H1 (cell line): Measurements from ENCODE around the gene IL10. TPM values are rescaled to one million over a fixed set of nuclear protein-coding genes. Genes with fewer than 3 reads are reported as not detected.

Experiments used
- CTCF ChIA-PET: fragments of 300-600 bp; sonication (Branson Sonifier 250); formaldehyde crosslinking; loops from one replicate; lab custom pipeline; 2021; ENCODE audit not compliant: partially characterized antibody; lab: Charles Lee
- POLR2A ChIA-PET: fragments of 300-600 bp; sonication (Branson Sonifier 250); formaldehyde crosslinking; loops from one replicate; lab custom pipeline; 2021; ENCODE audit warnings: inconsistent platforms; ENCODE audit not compliant: partially characterized antibody; lab: Charles Lee
- DNase-seq, 2 experiments: peaks; one replicate each; pipeline versions ENCODE4 v3.0.0 to v3.0.0-alpha.2; 2010 to 2022; ENCODE audit warnings: low spot score in 2 of 2, low read depth in 1 of 2, mixed read lengths in 1 of 2
- FAIRE-seq: peaks from 2 replicates; lab custom pipeline; 2011; peaks lifted over from hg19 to GRCh38; lab: Jason Lieb, UNC
- H2AFZ ChIP-seq: 2 replicates; pipeline ENCODE4 v1.8.1; 2012; ENCODE audit warnings: low read length, inconsistent platforms
- H2AK5ac ChIP-seq: 2 replicates; pipeline ENCODE4 v1.6.1; 2013; ENCODE audit warnings: low read depth, low read length
- H2BK120ac ChIP-seq: replicated peaks from 2 replicates; pipeline ENCODE3; 2013; ENCODE audit warnings: low read depth, low read length, inconsistent platforms
- H2BK12ac ChIP-seq: 2 replicates; pipeline ENCODE4 v1.6.1; 2013; ENCODE audit warnings: low read depth, low read length
- H2BK15ac ChIP-seq: 2 replicates; pipeline ENCODE4 v1.6.1; 2013; ENCODE audit warnings: low read length
- H2BK20ac ChIP-seq: 2 replicates; pipeline ENCODE4 v1.6.1; 2013; ENCODE audit warnings: low read length
- H2BK5ac ChIP-seq: 2 replicates; pipeline ENCODE4 v1.6.1; 2013; ENCODE audit warnings: low read depth, low read length
- H3K14ac ChIP-seq: 2 replicates; pipeline ENCODE4 v1.6.1; 2013; ENCODE audit warnings: inconsistent platforms; ENCODE audit not compliant: insufficient read length
- H3K18ac ChIP-seq: 2 replicates; pipeline ENCODE4 v1.6.1; 2013; ENCODE audit warnings: low read length; ENCODE audit errors: extremely low read depth
- H3K23ac ChIP-seq: 2 replicates; pipeline ENCODE4 v1.6.1; 2013; ENCODE audit warnings: inconsistent platforms; ENCODE audit not compliant: insufficient read length
- H3K23me2 ChIP-seq: 2 replicates; pipeline ENCODE4 v1.6.1; 2013; ENCODE audit warnings: low read depth, low read length
- H3K27ac ChIP-seq: 2 replicates; pipeline ENCODE4 v1.6.1; 2011; ENCODE audit warnings: low read depth, low read length, inconsistent platforms
- H3K27me3 ChIP-seq, 4 experiments: replicated peaks in 1 of 4; 1 replicate in 1 of 4; 2 replicates in 3 of 4; pipeline versions ENCODE4 v1.6.1 to v1.8.1; 2011 to 2013; ENCODE audit warnings: low read length in 3 of 4, mild to moderate bottlenecking in 3 of 4, inconsistent platforms in 2 of 4, mixed read lengths in 2 of 4, moderate library complexity in 1 of 4; ENCODE audit not compliant: control insufficient read depth in 3 of 4, insufficient read depth in 3 of 4; ENCODE audit errors: extremely low read depth in 1 of 4
- H3K36me3 ChIP-seq, 4 experiments: 2 replicates each; pipeline versions ENCODE4 v1.6.1 to v1.8.1; 2011 to 2013; ENCODE audit warnings: mild to moderate bottlenecking in 4 of 4, low read length in 3 of 4, moderate library complexity in 2 of 4, control low read depth in 1 of 4, inconsistent platforms in 1 of 4; ENCODE audit not compliant: insufficient read depth in 4 of 4, control insufficient read depth in 2 of 4
- H3K4ac ChIP-seq: replicated peaks from 2 replicates; pipeline ENCODE3; 2013; ENCODE audit warnings: low read length, low read depth, mixed read lengths, inconsistent platforms; ENCODE audit not compliant: insufficient read length
- H3K4me1 ChIP-seq, 4 experiments: replicated peaks in 1 of 4; 1 replicate in 1 of 4; 2 replicates in 3 of 4; pipeline versions ENCODE4 v1.6.1 to v1.8.1; 2011 to 2013; ENCODE audit warnings: low read length in 3 of 4, inconsistent platforms in 2 of 4, mixed read lengths in 1 of 4; ENCODE audit not compliant: insufficient read depth in 4 of 4, control insufficient read depth in 3 of 4
- H3K4me2 ChIP-seq, 2 experiments: 2 replicates each; pipeline versions ENCODE4 v1.6.1 to v1.8.1; 2011 to 2013; ENCODE audit warnings: low read depth in 2 of 2, low read length in 2 of 2, control low read depth in 1 of 2, inconsistent platforms in 1 of 2, mild to moderate bottlenecking in 1 of 2; ENCODE audit not compliant: insufficient read depth in 1 of 2
- H3K4me3 ChIP-seq, 4 experiments: fragments of 200-600, 300-600 bp in 1 of 4; sonication (generic), shearing (Covaris generic), sonication (Bioruptor Twin) in 1 of 4; 2 replicates each; pipeline versions ENCODE4 v1.5.1 to v1.8.1; 2011 to 2016; ENCODE audit warnings: low read length in 4 of 4, low read depth in 3 of 4, control low read depth in 2 of 4, inconsistent platforms in 2 of 4, mild to moderate bottlenecking in 2 of 4, mixed read lengths in 1 of 4, moderate library complexity in 1 of 4; ENCODE audit not compliant: insufficient read depth in 2 of 4; ENCODE audit errors: extremely low read depth in 1 of 4
- H3K56ac ChIP-seq: replicated peaks from 2 replicates; pipeline ENCODE3; 2013; ENCODE audit warnings: low read depth, mild to moderate bottlenecking, mixed read lengths, low read length, inconsistent platforms; ENCODE audit not compliant: insufficient read length
- H3K79me1 ChIP-seq: 2 replicates; pipeline ENCODE4 v1.6.1; 2013; ENCODE audit warnings: low read depth, low read length, control low read depth
- H3K79me2 ChIP-seq, 2 experiments: 2 replicates each; pipeline versions ENCODE4 v1.6.1 to v1.8.1; 2012 to 2013; ENCODE audit warnings: low read length in 2 of 2, mild to moderate bottlenecking in 2 of 2, inconsistent platforms in 1 of 2; ENCODE audit not compliant: insufficient read depth in 2 of 2, control insufficient read depth in 1 of 2
- H3K9ac ChIP-seq, 4 experiments: replicated peaks in 1 of 4; 1 replicate in 1 of 4; 2 replicates in 3 of 4; pipeline versions ENCODE4 v1.6.1 to v1.8.1; 2011 to 2013; ENCODE audit warnings: low read depth in 3 of 4, low read length in 3 of 4, control low read depth in 2 of 4, mild to moderate bottlenecking in 2 of 4, moderate library complexity in 2 of 4, inconsistent platforms in 1 of 4; ENCODE audit errors: extremely low read depth in 1 of 4
- H3K9me3 ChIP-seq, 2 experiments: 2 replicates each; pipeline versions ENCODE4 v1.6.1 to v1.8.1; 2012 to 2013; ENCODE audit warnings: mild to moderate bottlenecking in 2 of 2, moderate library complexity in 2 of 2, control low read depth in 1 of 2, inconsistent platforms in 1 of 2, low read depth in 1 of 2, low read length in 1 of 2, mixed read lengths in 1 of 2; ENCODE audit not compliant: insufficient read depth in 2 of 2
- H4K20me1 ChIP-seq, 2 experiments: replicated peaks in 1 of 2; 2 replicates each; pipeline versions ENCODE3 to v1.8.1; 2011 to 2013; ENCODE audit warnings: inconsistent platforms in 2 of 2, low read length in 2 of 2, mild to moderate bottlenecking in 1 of 2; ENCODE audit not compliant: insufficient read depth in 2 of 2, control insufficient read depth in 1 of 2
- H4K5ac ChIP-seq: 2 replicates; pipeline ENCODE4 v1.6.1; 2013; ENCODE audit warnings: low read length, low read depth, mixed read lengths, inconsistent platforms; ENCODE audit not compliant: insufficient read length
- H4K8ac ChIP-seq: 2 replicates; pipeline ENCODE4 v1.8.0; 2013; ENCODE audit warnings: mild to moderate bottlenecking, moderate library complexity, low read length, inconsistent platforms; ENCODE audit not compliant: insufficient read depth; ENCODE audit errors: extremely low read depth
- H4K91ac ChIP-seq: replicated peaks from 2 replicates; pipeline ENCODE3; 2013; ENCODE audit warnings: low read length, mixed read lengths, inconsistent platforms; ENCODE audit not compliant: insufficient read length
- CBX5 ChIP-seq: fragments of 300-800, 300-1000 bp; sonication (generic); IDR thresholded peaks from 2 replicates; pipeline ENCODE4 v1.7.1; 2016; ENCODE audit warnings: antibody characterized with exemption, low read length, low read depth
- CEBPB ChIP-seq: IDR thresholded peaks from 2 replicates; pipeline ENCODE4 v1.6.1; 2012; ENCODE audit warnings: low read depth, low read length
- EZH2 ChIP-seq: fragments of 200-600 bp; sonication (generic); IDR thresholded peaks from 2 replicates; pipeline ENCODE4 v1.7.1; 2012; ENCODE audit warnings: low read depth, mild to moderate bottlenecking, moderate library complexity, low read length, inconsistent platforms; ENCODE audit not compliant: severe bottlenecking
- GABPA ChIP-seq: IDR thresholded peaks from 2 replicates; pipeline ENCODE4 v1.6.1; 2011; ENCODE audit warnings: mild to moderate bottlenecking, low read length, moderate library complexity, borderline replicate concordance; ENCODE audit not compliant: insufficient read depth
- GTF2F1 ChIP-seq: IDR thresholded peaks from 2 replicates; pipeline ENCODE4 v1.6.1; 2012; ENCODE audit warnings: low read depth, low read length, improper control_type of control experiment, borderline replicate concordance
- JUN ChIP-seq: IDR thresholded peaks from 2 replicates; pipeline ENCODE4 v1.6.1; 2011; ENCODE audit warnings: low read depth, mild to moderate bottlenecking, improper control_type of control experiment, low read length
- JUND ChIP-seq: IDR thresholded peaks from 2 replicates; pipeline ENCODE4 v1.6.1; 2011; ENCODE audit warnings: mild to moderate bottlenecking, improper control_type of control experiment, low read length
- RAD21 ChIP-seq, 2 experiments: IDR thresholded peaks in 1 of 2; conservative IDR thresholded peaks in 1 of 2; 2 replicates each; pipeline ENCODE4 v1.6.1; 2011; ENCODE audit warnings: low read depth in 2 of 2, low read length in 2 of 2, improper control_type of control experiment in 1 of 2, inconsistent platforms in 1 of 2, mild to moderate bottlenecking in 1 of 2, moderate library complexity in 1 of 2
- TBP ChIP-seq: IDR thresholded peaks from 2 replicates; pipeline ENCODE4 v1.6.1; 2011; ENCODE audit warnings: low read depth, low read length, improper control_type of control experiment
- WGBS, 2 experiments: shearing (Covaris generic) in 1 of 2; methylation state at CpG; one replicate each; pipeline versions ENCODE4 v1.1.6 to v1.1.7; 2013 to 2015; ENCODE audit warnings: low lambda C conversion rate in 2 of 2, mixed read lengths in 2 of 2, inconsistent platforms in 1 of 2, low coverage in 1 of 2, missing lambda C conversion rate in 1 of 2; ENCODE audit not compliant: insufficient replicate concordance in 2 of 2, insufficient coverage in 1 of 2, insufficient read length in 1 of 2; ENCODE audit errors: extremely low coverage in 1 of 2, missing lambda C conversion rate in 1 of 2; 5-methylcytosine and 5-hydroxymethylcytosine counted together
- polyA plus RNA-seq, 7 experiments: library from polyadenylated mRNA; depleted of rRNA in 3 of 7; stranded (reverse) in 5 of 7; unstranded in 2 of 7; fragments of >200 nt in 5 of 7; fragments of 200-250 nt in 2 of 7; gene quantifications; 1 replicate in 5 of 7; 2 replicates in 1 of 7; 4 replicates in 1 of 7; pipeline versions ENCODE4 v1.2.1 to v1.2.3, GENCODE V29; 2011 to 2013; ENCODE audit warnings: missing spikeins in 2 of 7, mixed read lengths in 2 of 7
- total RNA-seq: library from RNA; stranded (reverse); fragmentation: NEBNext Ultra II Directional; extraction: Animal tissue kit (Norgen Biotek cat#: 25700); gene quantifications from 2 replicates; pipeline ENCODE4 v1.2.1, GENCODE V29; 2021
- TF ChIP-seq, protein P1 (sequence below), 3 experiments: IDR thresholded peaks; 1 replicate in 2 of 3; 2 replicates in 1 of 3; pipeline versions ENCODE4 v1.5.1 to v1.6.1; 2011; ENCODE audit warnings: low read length in 3 of 3, mild to moderate bottlenecking in 3 of 3, inconsistent platforms in 2 of 3, low read depth in 1 of 3, moderate library complexity in 1 of 3; ENCODE audit not compliant: insufficient read depth in 1 of 3; ENCODE audit errors: control extremely low read depth in 1 of 3

The IL10 gene
- total and polyA plus RNA-seq, 2 of the 8 experiments (the other 6 are each of a cell fraction or from before 2014, with no cell fraction given): not detected

GRCh38 chr1:206809504-206810084 is 37.3 kb upstream of the IL10 start:
- Histone ChIP-seq H4K20me1 (no peaks in the 10 kb centered on the region), H3K9ac (no peak overlapping the region), H3K23ac (no peak overlapping the region), H3K79me1 (no peaks in the 10 kb centered on the region), H3K18ac (no peak overlapping the region), H3K4me1 (no peaks in the 10 kb centered on the region), H2AK5ac (no peak overlapping the region), H3K27me3 (no peaks in the 10 kb centered on the region), H2BK5ac (no peak overlapping the region), H2BK15ac (no peak overlapping the region), H3K79me2 (no peaks in the 10 kb centered on the region), H3K4me3 (no peak overlapping the region), H3K56ac (no peak overlapping the region), H2AFZ (no peak overlapping the region), H2BK120ac (no peak overlapping the region), H3K4ac (no peak overlapping the region), H2BK20ac (no peak overlapping the region), H3K23me2 (no peaks in the 10 kb centered on the region), H4K8ac (no peak overlapping the region), H3K9me3 (peaks cover 0 to 5% of the 10 kb centered on the region in 2 experiments; a peak in 1 of 4 replicates), H4K5ac (no peak overlapping the region), H3K14ac (no peak overlapping the region), H2BK12ac (no peak overlapping the region), H3K36me3 (no peaks in the 10 kb centered on the region), H3K27ac (no peak overlapping the region), H3K4me2 (no peak overlapping the region), H4K91ac (no peak overlapping the region)
- FAIRE-seq: no peak
- WGBS, 2 experiments: 77% methylated on average over 4 of the region's 4 CpGs; no CpG with 5 or more reads in 1 of the 2 experiments
- DNase-seq: no peak
- CTCF ChIA-PET: interaction anchor here (0.6 to 5.9 kb wide), 48 partner anchors 9 to 338 kb away, joined by 3 to 57 read pairs (median 5); partner anchors contain the start of genes EIF2D and IL19
- POLR2A ChIA-PET: no interaction called here
- TF ChIP-seq JUND (no peak), TBP (no peak), CEBPB (peak; percentile 58; the same call in 1 of the 2 replicates), CBX5 (no peak), RAD21 (IDR thresholded peaks at IDR 0.05 in 1 of 2, conservative IDR thresholded peaks at IDR 0.05 in 1 of 2; ENCODE audit: low read depth in 2 of 2, low read length in 2 of 2) (peak; percentile 56 to 69), GTF2F1 (no peak), EZH2 (no peak), GABPA (no peak), JUN (no peak)
- TF ChIP-seq, protein P1, sequence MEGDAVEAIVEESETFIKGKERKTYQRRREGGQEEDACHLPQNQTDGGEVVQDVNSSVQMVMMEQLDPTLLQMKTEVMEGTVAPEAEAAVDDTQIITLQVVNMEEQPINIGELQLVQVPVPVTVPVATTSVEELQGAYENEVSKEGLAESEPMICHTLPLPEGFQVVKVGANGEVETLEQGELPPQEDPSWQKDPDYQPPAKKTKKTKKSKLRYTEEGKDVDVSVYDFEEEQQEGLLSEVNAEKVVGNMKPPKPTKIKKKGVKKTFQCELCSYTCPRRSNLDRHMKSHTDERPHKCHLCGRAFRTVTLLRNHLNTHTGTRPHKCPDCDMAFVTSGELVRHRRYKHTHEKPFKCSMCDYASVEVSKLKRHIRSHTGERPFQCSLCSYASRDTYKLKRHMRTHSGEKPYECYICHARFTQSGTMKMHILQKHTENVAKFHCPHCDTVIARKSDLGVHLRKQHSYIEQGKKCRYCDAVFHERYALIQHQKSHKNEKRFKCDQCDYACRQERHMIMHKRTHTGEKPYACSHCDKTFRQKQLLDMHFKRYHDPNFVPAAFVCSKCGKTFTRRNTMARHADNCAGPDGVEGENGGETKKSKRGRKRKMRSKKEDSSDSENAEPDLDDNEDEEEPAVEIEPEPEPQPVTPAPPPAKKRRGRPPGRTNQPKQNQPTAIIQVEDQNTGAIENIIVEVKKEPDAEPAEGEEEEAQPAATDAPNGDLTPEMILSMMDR (IDR thresholded peaks at IDR 0.05; ENCODE audit: control extremely low read depth in 1 of 3, insufficient read depth in 1 of 3, low read depth in 1 of 3, low read length in 3 of 3): peak in 2 of 3 experiments; percentile 60 to 63; a peak in 3 of 4 replicates
